Activated CD8-positive, alpha-beta memory T cell treated with anti-CD3 and anti-CD28 coated beads for 1 hour (primary cell): ENCODE data around the gene GRIP1.
A peak's percentile ranks its signal among the peaks of the same experiment; 100 is the strongest.
"Not testable (repeated sequence)": the region's sequence is repeated elsewhere in the genome, so short reads cannot be mapped to it uniquely, and the experiment has no call there.

Experiments used
- DNase-seq, 2 donors: peaks; one replicate each; pipeline ENCODE4 v3.0.0-alpha.2; 2020; ENCODE audit warnings: low read depth in 1 of 2; ENCODE audit errors: extremely low read depth in 1 of 2

Gene GRIP1

DNA sequence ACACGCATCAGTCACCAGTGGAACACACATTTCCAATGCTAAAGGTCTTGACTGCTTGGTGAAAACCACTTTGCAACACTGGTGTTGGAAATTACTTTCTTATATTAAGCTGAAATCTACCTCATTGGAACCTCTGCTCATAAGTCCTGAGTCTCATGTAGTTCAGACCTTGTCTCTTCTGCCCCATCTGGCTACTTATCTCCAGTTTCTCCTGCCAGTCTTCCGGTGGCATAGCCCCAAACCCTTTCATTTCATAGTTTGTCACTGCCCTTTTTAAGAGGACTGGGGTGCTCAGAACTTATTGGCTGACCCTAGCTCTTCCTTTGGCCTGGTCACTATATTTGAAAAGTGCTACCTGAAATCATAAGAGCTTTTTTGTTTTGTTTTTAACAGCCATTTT lies 332.9 kb downstream of the GRIP1 start:
- DNase-seq = no peak

DNA sequence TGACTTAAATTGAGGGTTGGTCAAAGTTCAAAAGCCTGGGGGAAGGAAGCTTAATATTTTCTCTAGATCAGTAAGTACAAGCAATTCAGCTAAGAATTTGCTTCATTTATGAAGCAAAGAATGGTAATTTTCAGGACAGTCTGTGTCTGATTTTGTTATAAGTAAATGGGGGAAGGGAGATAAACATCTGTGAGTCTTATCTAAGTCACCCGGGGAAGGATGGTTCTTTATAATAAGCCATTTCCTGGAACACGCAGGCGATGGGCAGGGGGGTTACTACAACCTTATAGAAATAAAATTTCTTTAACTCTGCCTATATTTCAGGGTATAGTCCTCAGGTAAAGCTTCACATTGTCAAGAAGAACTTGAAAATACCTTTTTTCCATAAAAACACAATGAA lies 333.7 kb downstream of the GRIP1 start:
- DNase-seq = no peak

DNA sequence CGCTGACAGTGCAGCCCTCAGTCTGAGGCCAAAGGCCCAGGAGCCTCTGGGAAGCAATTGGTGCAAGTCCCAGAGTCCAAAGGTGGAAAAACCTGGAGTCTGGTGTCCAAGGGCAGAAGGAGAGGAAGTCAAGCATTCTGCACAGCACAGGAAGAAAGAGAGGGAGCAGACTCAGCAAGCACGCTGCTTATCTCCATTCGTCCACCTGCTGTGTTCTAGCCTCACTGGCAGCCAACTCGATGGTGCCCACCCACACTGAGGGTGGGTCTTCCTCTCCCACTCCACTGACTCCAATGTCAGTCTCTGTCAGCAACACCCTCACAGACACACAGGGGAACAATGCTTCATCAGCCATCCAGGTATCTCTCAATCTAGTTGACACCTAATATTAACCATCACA lies 337.8 kb downstream of the GRIP1 start:
- DNase-seq = no peak

DNA sequence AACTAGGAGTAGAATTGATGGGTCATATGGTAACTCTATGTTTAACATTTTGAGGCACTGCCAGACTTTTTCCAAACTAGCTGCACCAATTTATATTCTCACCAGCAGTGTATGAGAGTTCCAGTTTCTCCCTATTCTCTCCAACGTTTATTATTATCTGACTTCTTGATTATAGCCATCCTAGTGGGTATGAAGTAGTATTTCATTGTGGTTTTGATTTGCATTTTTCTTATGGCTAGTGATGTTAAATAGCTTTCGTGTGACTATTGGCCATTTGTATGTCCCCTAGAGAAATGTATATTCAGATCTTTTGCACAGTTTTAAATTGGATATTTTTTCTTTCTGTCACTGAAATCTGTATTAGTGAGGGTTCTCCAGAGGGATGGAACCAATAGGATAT lies 338.7 kb downstream of the GRIP1 start:
- no peak for DNase-seq

DNA sequence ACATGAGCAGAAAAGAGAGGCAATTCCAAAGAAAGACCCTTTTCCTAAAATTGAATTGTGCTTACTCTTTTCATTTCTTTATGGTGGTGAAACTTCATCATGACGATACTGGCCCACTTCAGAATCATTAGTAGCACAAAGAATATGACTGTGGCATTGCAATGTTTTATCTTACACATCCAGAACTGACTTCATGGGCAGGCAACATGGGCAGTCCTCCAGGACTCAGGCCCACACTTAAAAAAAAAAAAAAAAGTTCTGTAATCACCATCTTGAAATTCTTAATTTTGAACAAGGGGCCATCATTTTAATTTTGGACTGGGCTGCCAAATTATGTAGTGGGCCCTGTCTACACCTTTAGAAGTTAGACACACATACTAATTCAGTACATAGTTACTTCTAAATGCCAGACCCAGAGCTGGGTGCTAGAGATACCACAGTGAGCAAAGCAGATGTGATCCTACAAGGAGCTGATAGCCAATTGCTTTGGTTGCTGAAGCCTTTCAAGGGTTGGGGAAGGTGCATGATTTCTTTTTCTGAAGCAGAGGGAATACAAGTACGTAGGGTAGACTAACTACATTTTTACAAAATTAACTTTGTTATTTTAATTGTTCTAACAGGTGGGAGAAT lies 341.4 kb downstream of the GRIP1 start:
- DNase-seq = no peak

DNA sequence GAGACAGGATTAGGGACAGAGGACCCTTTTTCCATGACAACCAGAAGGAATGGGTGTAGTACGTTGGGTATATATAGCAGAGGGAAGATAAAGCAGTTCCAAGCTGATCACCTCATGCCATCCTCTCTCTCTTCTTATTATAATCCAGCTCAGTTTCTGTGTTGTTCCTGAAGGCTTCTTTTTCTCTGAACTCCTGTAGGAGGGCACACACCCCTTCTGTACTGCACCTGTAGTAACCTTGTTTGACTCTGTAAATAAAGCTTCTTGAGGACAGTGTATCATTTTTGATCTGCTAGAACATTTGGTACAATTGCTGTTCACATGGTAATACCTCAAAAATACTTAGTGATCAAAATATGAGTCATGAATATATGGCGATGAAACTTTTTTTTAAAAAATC lies 343.1 kb downstream of the GRIP1 start:
- DNase-seq = no peak

DNA sequence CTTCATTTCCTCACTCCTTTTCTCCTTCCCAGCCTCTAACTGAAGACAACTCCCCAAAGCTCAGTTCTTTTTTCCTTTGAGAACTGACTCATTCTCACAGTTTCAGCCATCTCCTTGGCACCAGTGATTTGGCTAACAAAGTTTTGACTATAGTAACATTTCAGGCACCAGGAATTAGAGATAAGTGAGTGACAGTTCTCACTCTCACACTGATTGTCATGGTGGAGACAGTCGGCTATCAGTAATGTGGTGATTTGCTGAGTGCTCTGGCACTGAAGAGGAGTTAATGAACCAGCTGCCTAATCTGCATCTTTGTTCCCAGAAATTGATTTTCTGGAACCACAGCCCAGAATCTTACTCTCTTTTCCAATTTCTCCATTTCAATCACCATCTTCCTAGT lies 347.1 kb downstream of the GRIP1 start:
- no peak for DNase-seq

DNA sequence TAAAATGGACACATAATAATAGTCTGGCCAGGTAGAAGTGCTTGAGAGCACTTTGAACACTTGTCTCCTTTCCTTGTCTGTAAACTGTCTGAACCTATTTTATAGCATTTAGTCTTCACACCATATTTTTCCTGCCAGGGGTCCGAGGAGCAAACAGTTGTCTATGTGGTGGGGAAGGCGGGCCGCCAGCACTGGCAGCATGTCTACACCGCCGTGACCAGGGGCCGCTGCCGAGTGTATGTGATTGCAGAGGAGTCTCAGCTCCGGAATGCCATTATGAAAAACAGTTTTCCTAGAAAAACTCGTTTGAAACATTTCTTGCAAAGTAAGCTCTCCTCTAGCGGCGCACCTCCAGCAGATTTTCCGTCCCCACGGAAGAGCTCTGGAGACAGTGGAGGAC lies 347.9 kb downstream of the GRIP1 start:
- DNase-seq = no peak

DNA sequence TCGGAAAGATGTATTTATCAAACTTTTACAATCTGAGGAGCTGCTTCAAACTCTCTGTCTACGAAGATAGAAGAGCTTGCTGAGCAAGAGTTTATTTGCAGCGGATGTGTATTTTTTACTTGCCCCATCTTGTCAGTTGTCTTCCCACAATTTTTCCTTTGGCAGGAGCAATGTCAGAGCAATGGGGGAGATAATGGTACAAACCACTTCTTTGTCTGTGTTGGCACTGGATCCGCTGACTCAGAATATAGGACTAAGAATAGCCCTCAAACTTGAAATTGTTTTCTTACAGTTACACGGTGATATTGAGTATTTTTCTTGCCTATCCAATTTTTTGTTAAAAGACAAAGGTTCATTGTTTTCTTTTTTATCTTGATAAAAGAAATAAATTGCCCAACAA lies 348.9 kb downstream of the GRIP1 start:
- DNase-seq = no peak

DNA sequence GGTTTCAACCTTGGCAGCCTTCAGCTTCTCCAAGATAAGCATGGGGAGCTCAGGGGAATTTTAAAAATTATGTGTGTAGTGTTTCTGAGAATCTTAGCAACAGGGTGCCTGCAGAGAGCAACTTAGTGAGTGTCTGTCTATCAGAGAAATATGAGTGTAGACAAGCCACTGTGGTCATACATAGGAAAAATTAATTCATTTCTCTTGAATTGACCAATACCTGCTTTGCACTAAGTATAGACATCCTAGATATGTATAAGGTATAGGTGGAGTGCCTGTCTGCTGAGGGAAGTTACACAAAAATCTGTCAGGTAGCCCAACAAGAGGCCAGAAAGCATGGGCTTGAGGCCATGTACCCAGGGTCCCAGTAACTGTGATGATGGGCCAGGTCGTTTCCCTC lies 355.9 kb downstream of the GRIP1 start:
- no peak for DNase-seq

DNA sequence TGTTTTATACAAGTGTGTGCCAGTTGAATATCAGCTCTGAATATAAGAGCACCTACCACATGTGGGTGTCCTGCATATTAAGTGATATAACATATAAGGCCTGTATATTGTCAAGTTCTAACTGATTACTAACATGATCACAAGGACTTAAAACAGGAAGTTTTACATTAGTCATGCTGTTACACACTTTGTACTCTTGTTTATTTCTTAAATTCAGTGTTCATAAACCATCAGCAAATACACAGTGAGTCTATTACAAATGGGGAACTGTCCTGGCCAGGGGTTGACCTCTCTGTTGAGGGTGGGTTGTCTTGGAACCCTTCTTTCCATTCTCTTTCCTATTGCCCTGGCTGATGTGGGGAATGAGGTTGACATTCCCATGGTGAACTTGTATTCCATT lies 357.4 kb downstream of the GRIP1 start:
- no peak for DNase-seq

DNA sequence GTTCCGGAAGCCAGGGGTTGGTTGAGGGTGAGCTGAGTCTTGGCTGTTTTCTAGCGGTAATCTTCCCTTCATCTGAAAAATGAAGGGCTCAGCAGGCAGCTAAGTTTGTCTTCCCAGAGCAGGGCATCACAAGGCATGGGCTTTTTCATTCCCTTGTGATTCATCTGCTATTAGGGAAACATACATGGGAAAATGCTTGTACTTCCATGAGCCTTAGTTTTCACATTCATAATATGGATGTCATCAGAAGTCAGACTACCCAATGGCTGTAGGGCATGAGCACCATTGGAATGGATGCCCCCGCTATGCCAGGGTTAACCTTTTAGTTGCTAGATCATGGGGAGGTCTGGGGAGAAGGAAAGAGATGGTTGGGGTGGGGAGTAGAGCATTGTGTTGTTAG lies 357.9 kb downstream of the GRIP1 start:
- no peak for DNase-seq

DNA sequence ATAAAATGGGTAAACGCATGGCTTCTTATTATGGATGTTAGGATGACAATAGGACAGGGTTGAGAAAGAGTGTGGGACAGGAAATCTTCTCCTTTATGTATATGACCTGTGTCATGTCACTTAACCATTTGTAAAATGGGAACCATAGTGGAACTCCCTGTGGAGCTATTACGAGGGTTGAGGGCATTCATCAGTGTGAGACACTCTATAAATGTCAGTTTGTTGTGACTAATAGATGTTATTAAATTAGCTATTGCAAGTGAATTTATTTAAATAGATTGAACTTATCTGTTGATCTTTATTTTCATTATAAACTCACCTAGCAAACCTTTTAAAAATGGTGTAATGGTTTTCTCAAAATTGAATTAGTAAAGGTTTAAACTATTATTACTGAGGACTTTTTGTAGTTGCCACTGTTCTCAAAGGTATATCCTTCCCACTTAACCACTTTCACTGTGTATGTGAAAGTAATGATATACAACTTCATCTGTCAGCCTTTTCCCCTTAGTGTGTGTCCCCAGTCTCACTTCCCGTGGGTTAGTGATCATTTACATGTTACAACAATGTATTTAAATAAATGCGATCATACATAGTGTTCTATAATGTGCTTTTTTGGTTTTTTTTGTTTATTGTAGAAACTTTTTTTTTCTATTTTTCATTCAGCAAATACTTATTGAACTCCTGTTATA lies 359.5 kb downstream of the GRIP1 start:
- DNase-seq = no peak

DNA sequence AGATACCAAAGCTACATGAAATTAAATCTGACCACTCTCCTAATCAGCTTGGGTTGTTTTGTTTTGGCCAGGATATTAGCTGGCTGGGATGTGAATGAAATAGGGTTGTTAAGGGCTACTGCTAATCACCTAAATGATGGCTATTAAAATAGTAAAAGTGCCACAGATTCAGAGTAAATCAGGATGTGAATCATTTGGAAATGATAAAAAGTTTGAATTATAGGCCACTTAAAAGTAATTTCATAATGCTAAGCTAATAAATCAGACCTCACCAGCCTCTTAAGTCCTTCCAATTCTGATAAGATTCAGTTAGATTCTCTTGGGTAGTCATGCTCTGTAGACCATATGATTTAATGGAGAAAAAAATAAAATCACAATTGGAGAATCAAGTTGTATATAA lies 364.6 kb downstream of the GRIP1 start:
- DNase-seq = no peak

DNA sequence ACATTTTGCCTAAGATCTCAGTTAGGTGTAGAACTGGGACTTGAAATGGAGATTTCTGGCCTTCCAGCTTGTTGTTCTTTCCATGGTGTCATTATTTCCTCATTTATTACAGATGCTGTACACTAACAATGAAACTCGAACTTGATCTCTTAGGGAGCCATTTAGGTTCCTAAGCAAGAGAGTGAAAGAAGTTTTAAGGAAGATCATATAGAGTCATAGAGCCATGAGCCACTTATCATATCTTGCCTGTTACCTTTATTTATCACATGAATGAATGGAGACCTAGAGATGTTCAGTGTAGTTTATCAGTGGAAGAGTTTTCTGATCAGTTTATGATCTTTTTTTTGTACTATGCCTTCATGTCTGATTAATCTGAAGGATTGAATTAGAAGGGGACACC lies 366.7 kb downstream of the GRIP1 start:
- no peak for DNase-seq

DNA sequence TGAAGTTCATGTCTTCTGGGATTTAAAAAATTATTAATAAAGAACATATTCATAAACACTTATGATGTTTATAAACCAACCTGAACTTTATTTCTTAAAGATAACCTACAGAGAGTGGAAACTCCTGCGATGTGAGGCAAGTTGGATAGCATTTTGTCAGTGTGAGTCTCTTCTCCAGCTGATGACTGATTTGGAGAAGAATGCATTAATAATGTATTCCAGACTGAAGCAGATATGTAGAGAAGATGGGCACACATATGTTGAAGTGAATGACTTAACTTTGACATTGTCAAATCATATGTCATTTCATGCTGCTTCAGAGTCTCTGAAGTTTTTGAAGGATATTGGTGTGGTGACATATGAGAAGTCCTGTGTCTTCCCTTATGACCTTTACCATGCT lies 369.3 kb downstream of the GRIP1 start:
- no peak for DNase-seq

DNA sequence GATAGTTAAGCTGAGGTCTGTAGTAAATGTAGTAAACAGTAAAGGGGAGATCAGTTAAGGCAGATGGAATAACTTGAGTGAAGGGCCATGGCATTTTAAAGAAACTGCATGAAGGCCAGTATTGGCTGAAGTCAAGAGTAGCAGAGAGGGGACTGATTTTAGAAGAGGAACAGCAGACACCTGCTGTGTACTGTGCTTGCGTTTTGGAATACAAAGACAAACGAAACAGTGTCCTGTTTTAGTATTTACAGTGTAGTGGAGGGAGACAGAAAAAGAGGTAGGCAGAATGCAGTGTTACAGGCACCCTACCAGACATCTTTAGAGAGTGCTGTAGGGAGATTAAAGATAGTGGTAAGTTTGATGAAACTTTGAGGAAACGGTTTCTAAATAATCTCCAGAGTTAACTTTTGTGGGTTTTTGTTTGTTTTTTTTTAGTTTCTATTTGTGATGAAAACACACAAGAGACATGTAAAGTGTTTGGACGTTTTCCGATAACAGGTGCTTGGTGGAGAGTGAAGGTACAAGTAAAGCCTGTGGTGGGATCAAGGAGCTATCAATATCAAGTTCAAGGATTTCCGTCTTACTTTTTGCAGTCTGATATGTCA lies 374.5 kb downstream of the GRIP1 start:
- no peak for DNase-seq

DNA sequence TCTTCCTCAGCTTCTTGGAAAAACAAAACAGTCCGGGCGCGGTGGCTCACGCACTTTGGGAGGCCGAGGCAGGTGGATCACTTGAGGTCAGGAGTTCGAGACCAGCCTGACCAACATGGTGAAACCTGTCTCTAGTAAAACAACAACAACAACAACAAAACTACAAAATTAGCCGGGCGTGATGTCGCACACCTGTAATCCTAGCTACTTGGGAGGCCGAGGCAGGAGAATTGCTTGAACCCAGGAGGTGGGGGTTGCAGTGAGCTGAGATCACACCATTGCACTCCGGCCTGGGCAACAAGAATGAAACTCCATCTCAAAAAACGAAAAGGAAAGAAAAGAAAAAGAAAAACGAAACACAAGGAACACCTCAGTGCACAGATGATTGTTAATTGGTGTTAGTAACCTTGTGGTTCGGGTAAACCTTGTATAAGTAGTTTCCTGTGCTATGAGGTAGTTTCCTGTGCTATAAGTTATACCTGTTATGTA lies 375.5 kb downstream of the GRIP1 start:
- DNase-seq = not testable (repeated sequence)

DNA sequence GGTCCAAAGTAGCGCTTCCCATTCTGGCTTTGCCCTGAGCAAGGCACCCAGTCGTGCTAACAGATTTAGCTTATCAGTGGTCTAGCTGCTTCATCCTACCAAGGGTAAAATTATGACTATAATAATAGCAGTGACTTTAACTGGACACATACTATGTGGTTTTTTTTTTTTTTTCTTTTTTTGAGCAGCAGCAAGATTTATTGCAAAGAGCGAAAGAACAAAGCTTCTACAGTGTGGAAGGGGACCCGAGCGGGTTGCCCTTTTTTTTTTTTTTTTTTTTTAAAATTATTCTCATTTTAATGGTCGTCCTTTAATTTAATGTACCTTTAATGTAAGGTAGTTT lies 376.1 kb downstream of the GRIP1 start:
- DNase-seq = no peak

DNA sequence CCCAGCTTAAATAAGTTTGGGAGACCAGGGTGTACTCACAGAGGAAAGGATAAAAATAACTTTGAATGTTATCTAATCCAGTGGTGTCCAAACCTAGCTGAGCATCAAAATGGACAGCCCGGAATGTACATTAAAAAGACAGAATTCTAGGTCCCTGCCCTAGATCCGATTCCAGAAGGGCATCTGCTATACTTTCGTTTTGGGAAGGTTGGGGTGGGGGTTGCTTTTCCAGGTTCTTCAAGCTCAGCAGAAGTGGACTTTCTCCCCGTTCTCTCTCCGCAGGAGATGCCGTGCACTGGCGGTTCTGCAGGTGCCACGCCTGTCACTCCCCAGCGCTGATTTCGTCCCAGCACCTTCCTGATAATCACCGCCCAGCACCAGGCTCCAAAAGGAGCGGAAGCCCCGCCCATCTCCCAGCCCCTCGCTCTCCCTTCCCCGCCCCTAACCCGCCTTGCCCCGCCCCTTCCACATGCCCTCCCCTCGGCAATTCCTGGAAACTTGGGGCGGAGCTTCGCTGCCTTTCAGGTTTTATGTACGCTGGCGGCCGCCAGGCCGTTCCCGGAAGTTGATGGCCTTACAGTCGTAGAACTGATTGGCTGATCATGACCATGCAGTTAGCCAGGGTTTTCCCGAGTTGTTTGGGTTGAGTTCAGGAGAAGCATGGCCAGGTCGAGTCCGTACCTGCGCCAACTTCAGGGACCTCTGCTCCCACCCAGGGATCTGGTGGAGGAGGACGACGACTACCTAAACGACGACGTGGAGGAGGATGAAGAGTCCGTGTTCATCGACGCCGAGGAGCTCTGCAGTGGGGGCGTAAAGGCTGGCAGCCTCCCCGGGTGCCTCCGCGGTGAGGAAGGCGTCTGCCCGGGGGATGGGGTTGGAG lies 376.7 kb downstream of the GRIP1 start, which contains the start of gene HELB:
TSS of gene HELB (plus strand) at position 550 of the 883 bp plus-strand sequence. CDS start at position 661, 111 bp downstream.
- peak; percentile 94 to 96 for DNase-seq

DNA sequence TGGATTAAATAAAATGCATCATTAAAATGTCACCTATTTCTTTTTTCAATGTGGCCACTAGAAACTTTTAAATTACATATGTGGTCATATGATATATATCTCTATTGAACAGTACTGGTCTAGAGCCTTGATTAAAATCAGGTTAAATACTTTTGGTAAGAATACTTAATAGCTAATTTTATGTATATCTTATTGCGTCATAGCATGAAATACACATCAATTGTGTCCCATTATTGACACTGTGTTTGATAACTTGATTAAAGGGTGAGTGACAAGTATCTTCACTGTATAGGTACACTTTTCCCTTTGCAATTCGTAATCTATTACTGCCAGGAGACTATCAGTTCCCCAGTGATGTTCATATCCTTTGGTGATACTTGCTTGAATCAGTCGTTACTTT lies 381.0 kb downstream of the GRIP1 start:
- DNase-seq = no peak
